ENCODE measurements around the gene THEMIS2. TPM values are rescaled to one million over a fixed set of nuclear protein-coding genes. Genes with fewer than 3 reads are reported as not detected.
"Not testable (repeated sequence)": the region's sequence is repeated elsewhere in the genome, so short reads cannot be mapped to it uniquely, and the experiment has no call there.

THEMIS2 gene
- total and polyA plus RNA-seq, 2 of the 8 experiments (the other 6 are each of a cell fraction or from before 2014, with no cell fraction given) = 12.4 to 28.0 TPM

DNA sequence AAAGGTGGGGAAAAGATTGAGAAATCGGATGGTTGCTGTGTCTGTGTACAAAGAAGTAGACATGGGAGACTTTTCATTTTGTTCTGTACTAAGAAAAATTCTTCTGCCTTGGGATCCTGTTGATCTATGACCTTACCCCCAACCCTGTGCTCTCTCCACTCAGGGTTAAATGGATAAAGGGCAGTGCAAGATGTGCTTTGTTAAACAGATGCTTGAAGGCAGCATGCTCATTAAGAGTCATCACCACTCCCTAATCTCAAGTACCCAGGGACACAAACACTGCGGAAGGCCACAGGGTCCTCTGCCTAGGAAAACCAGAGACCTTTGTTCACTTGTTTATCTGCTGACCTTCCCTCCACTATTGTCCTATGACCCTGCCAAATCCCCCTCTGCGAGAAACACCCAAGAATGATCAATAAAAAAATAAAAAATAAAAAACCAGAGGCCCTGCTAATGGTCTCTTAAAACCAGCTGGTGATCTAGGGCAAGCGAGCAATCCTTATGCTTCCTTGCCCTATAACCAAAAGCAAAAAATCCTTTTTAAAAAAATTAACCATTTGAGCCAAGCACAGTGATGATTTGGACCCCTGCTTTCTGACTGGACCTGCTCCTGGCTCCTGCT is 42.9 kb upstream of the THEMIS2 start:
- H3K9ac ChIP-seq (replicated peaks in 1 of 4; ENCODE audit: extremely low read depth in 1 of 4, low read depth in 3 of 4, low read length in 3 of 4) = peak overlapping the region in 1 of 4 experiments; percentile 43; a peak in 1 of 7 replicates
- H2BK20ac ChIP-seq (ENCODE audit: low read length); H3K56ac ChIP-seq (replicated peaks; ENCODE audit: insufficient read length, low read depth, low read length); H3K4me1 ChIP-seq (replicated peaks in 1 of 4; ENCODE audit: control insufficient read depth in 3 of 4, insufficient read depth in 4 of 4, low read length in 3 of 4); H3K4me2 ChIP-seq (ENCODE audit: insufficient read depth in 1 of 2, low read depth in 2 of 2, low read length in 2 of 2); H3K23ac ChIP-seq (ENCODE audit: insufficient read length); H2BK15ac ChIP-seq (ENCODE audit: low read length); H3K4ac ChIP-seq (replicated peaks; ENCODE audit: insufficient read length, low read depth, low read length); H3K23me2 ChIP-seq (ENCODE audit: low read depth, low read length); H3K18ac ChIP-seq (ENCODE audit: extremely low read depth, low read length); H3K79me1 ChIP-seq (ENCODE audit: low read depth, low read length); H2AFZ ChIP-seq (ENCODE audit: low read length); H4K8ac ChIP-seq (ENCODE audit: extremely low read depth, insufficient read depth, low read length); H2BK5ac ChIP-seq (ENCODE audit: low read depth, low read length); H4K5ac ChIP-seq (ENCODE audit: insufficient read length, low read depth, low read length); H3K4me3 ChIP-seq (ENCODE audit: extremely low read depth in 1 of 4, insufficient read depth in 2 of 4, low read depth in 3 of 4, low read length in 4 of 4); H2AK5ac ChIP-seq (ENCODE audit: low read depth, low read length); H3K9me3 ChIP-seq (ENCODE audit: insufficient read depth in 2 of 2, low read depth in 1 of 2, low read length in 1 of 2); H3K27ac ChIP-seq (ENCODE audit: low read depth, low read length); H3K27me3 ChIP-seq (replicated peaks in 1 of 4; ENCODE audit: control insufficient read depth in 3 of 4, extremely low read depth in 1 of 4, insufficient read depth in 3 of 4, low read length in 3 of 4); H4K20me1 ChIP-seq (replicated peaks in 1 of 2; ENCODE audit: control insufficient read depth in 1 of 2, insufficient read depth in 2 of 2, low read length in 2 of 2); H2BK120ac ChIP-seq (replicated peaks; ENCODE audit: low read depth, low read length); CTCF ChIA-PET (ENCODE audit: partially characterized antibody); FAIRE-seq; H3K14ac ChIP-seq (ENCODE audit: insufficient read length); DNase-seq (ENCODE audit: low read depth in 1 of 2, low spot score in 2 of 2); H4K91ac ChIP-seq (replicated peaks; ENCODE audit: insufficient read length, low read length); H2BK12ac ChIP-seq (ENCODE audit: low read depth, low read length): not testable (repeated sequence)
- peaks cover 16 to 37% of the 10 kb centered on the region in 2 experiments for H3K79me2 ChIP-seq (ENCODE audit: control insufficient read depth in 1 of 2, insufficient read depth in 2 of 2, low read length in 2 of 2)
- 100% methylated on average over 1 of the region's 4 CpGs; no CpG with 5 or more reads in 1 of the 2 experiments for WGBS, 2 experiments (ENCODE audit: extremely low coverage in 1 of 2, insufficient coverage in 1 of 2, insufficient read length in 1 of 2, insufficient replicate concordance in 2 of 2, low coverage in 1 of 2, low lambda C conversion rate in 2 of 2, missing lambda C conversion rate in 1 of 2)
- POLR2A ChIA-PET (ENCODE audit: partially characterized antibody) = interaction anchor here (2.9 kb wide), 1 partner anchor 57 kb away, joined by 23 read pairs; the partner anchor contains the start of gene STX12
- peaks cover 5 to 12% (median 8%) of the 10 kb centered on the region in 4 experiments; a peak in 6 of 8 replicates for H3K36me3 ChIP-seq (ENCODE audit: control insufficient read depth in 2 of 4, insufficient read depth in 4 of 4, low read length in 3 of 4)
